ENCODE measurements around the gene AJAP1.

AJAP1 gene

DNA sequence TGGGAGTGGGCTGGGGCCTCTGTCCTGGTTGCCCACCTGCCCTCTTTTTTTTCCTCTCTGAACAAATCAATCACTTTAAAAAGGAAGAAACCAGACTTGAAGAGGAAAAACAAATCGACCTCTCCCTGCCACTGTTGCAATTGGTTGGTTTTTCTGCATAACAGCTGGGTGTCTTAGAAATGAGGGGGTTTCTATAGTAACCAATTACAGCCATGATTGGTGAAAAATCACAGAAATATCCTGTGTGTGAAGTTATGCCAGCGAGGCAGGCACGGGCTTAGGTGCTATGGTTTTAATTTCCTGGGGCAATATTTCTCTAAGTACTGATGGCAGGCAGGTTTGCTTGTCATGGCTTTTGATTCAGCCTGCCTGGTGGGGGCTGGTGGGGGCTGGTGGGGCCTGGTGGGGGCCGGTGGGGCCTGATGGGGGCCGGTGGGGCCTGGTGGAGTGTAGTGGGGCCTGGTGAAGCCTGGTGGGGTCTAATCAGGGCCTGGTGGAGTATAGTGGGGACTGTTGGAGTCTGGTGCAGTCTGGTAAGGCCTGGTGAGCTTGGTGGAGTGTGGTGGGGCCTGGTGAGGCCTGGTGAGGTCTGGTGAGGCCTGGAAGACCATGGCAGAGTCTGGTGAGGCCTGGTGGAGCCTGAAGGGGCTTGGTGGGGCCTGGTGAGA, 54.6 kb downstream of the AJAP1 start:
- DNase-seq = no peak

DNA sequence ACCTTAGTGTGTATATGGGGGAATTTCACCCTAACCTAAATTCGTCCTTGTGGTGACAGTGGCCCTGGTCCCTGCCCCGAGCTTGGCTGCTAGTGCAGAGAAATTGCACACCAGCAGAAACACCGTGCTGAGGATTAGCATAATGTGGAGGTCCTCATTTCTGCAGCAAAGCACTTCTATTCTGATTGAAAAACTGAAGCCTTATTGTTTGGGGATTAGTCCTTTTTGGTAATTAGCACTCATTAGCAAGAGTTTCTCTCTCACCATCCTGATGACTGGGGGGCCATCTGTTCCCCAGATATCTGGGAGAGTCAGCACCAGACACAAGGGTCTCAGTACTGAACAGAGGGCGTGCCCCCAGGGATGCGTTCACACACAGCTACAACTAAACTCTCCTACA, 55.2 kb downstream of the AJAP1 start:
- no peak for DNase-seq

DNA sequence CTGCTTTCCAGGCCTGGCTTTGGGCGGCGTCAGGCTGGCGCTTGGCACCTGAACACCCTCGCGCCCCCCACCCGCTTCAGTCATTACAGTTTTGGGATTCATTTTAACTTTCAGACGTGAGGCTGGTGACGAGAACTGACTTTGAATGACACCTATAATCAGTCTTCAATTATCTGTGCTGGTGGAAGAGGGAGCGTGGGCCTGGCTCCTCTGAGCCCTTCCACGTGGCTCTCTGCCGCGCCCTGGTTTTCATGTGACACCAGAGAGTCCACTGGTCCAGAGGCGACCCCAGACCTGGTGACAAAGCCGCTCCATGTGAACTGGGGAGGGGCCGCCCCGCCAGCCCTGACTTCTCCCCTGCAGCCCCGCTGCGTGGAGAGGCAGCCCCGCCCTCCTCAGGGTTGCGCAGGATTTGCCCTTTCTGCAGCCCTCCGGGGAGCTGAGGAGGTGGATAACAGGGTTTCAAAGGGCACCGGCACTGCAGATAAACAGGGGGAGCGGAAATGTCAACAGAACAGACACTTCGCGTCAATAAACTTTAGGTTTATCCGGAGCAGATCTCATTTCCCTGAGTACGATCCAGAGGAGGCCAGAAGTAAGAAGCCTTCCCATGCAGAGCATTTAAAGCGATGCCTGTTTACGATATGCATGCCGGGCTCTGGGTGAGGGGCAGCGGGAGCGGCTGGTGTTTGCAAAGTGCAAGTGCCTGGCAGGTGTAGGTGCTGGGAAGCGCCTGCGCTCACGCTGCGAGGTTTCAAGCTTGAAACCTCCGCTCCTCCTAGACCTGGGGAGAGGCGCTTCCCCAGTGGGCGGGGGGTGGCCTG, 56.4 kb downstream of the AJAP1 start:
- peak; percentile 5 to 47 for DNase-seq

DNA sequence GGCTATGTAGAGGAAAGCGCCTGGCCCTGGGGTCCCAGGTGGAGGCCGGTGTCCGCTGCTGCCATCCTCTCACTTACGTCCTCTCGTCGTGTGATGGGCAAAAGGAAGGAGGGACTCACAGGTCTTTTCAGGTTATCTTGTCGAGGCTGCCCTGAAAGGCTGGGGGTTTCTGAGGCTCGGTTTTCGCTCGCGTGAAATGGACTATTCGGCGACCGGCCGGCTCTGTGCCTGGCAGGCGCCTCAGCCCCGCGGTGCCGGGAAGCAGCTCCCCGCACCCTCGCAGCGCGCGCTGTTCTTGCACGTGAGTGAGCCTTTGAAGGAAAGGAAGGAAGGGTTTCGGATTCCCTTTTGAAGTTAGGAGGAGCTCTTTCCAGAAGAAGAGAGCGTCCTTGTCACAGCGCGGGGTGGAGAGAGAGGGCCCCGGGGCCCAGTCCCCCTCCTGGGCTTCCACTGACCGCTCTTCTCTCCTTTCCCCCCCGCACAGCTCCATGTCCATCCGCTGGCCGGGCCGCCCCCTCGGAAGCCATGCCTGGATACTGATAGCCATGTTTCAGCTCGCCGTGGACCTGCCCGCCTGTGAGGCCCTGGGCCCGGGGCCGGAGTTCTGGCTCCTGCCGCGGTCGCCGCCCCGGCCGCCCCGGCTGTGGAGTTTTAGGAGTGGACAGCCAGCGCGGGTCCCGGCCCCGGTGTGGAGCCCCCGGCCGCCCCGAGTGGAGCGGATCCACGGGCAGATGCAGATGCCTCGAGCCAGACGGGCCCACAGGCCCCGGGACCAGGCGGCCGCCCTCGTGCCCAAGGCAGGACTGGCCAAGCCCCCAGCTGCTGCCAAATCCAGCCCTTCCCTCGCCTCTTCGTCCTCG, 57.2 kb downstream of the AJAP1 start:
- no peak for DNase-seq

DNA sequence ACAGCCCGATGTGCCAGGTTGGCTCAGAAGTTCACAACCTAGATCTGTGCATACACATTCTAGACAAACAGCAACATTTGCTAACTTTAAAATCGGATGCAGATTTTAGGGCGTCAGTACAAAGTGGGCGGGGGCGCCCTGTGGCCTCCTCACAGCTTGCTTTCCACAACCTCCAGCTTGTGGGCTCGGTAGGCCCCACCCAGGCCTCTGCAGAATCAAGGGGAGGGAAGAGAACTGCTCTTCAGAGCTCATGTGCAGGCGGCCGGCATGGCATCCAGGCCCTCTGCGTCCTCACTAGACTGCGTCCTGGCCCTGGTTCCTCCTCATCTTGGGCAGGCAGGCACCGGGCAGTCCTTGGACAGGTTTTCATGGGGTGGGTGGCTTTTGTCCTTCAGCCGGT, 59.3 kb downstream of the AJAP1 start:
- DNase-seq = no peak

DNA sequence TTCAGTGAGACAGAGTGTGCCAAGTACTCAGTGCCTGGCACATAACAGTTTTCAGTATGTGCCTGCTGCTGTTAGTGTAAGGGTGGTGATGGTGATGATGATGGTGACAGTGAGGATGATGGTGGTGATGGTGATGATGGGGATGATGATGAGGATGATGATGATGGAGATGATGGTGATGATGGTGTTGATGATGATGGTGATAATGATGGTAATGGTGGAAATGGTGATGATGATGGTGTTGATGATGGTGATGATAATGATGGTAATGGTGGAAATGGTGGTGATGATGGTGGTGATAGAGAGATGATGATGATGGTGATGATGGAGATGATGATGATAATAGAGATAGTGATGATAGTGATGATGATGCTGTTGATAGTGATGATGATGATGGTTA, 62.0 kb downstream of the AJAP1 start:
- DNase-seq = no peak

DNA sequence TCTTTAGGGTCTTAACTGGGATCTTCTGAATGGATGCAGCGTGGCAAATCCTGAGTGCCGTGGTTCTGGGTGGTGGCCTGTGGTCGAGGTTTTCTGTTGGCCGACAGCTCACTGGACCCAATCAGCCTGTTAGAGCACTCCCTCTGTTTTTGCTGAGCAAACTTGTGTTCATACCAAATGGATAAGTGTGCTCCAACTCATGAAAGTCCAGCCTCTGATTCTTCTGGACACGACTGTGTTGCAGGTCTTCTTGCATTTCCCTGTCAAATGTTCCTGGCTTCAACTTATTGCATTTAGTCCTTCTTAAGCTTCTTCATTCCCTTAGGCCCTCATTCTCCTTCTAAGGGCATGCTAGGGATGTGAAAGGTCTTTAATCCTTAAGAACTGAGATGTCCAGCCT, 63.7 kb downstream of the AJAP1 start:
- no peak for DNase-seq

DNA sequence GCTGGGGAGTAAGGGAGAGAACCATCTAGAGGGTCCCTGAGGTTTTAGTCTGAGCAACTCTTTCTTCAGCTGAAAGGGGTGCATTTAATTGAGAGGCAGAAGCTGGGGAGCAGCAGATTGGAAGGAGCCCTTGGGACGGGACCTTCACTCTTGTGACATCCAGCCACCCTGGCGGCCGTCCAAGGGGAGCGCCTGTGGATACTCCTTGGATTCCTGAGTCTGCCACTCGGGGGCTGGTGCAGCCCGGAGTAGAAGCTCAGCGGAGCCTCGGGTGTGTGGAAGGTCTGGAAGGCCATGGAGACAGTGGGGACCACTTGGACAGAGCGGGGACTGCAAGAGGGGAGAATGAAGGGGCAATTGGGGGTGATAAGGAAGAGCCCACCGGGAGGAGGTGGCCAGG, 68.7 kb downstream of the AJAP1 start:
- no peak for DNase-seq

DNA sequence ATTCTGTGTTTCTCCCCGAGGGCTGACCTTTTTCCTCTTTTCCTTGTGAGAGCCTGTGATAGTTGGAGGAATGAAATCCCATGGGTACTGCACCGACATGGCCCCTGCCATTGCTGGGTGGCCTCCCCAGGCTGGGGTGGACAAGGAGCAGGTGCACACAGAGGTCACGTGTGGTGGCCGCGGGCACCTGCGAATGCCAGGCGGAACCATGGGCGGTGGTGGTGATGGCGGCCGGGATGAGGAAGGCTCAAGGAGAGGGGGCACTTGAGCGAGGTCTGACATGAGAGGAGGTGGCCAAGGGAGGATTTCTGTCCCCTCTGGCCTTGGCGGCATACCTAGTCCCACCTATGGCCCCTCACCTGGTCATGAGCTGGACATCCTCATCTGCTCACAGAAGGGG, 69.6 kb downstream of the AJAP1 start:
- no peak for DNase-seq

DNA sequence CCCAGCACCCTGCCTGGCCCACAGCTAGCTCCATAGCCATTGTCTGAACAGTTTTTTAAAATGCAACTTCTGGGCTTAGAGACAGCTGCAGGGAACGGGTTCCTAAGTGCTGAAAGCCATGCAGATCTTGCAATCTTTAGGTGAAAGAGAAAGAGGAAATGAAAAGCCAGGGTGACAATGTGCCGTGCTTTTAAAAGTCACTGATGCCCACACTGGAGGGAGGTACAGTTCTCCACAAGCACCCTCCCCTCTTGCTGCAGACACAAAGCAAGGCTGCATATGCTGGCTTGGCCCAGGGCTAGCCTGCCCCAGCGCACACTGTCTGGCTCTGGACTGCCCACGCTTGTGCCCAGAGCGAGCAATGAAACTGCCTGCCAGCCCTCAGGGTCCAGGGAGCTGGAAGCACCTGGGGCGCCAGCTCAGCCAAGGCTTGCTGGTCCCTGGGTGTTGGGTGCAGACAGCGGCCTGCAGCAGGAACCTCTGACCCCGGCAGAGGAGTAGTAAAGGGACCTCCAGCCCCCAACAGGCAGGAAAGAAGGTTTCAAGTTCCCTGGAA, 70.4 kb downstream of the AJAP1 start:
- no peak for DNase-seq

DNA sequence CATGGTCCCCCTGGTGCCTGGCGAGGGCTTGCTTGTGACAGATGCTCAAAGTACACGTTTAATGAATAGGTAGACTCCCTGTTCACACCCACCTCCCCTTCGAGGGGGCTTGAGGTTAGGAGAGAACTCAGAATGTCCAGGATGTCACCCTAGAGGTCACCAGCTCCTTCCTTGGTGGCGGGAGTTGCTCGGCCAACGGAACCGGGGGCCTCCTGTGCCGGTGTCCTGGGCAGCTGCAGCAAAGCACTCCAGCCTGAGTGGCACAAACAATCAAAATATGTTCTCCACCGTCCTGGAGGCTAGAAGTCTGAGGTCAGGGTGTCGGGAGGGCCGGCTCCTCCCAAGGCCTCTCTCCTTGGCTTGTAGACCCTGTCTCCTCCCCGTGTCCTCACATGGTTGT, 71.0 kb downstream of the AJAP1 start:
- no peak for DNase-seq

DNA sequence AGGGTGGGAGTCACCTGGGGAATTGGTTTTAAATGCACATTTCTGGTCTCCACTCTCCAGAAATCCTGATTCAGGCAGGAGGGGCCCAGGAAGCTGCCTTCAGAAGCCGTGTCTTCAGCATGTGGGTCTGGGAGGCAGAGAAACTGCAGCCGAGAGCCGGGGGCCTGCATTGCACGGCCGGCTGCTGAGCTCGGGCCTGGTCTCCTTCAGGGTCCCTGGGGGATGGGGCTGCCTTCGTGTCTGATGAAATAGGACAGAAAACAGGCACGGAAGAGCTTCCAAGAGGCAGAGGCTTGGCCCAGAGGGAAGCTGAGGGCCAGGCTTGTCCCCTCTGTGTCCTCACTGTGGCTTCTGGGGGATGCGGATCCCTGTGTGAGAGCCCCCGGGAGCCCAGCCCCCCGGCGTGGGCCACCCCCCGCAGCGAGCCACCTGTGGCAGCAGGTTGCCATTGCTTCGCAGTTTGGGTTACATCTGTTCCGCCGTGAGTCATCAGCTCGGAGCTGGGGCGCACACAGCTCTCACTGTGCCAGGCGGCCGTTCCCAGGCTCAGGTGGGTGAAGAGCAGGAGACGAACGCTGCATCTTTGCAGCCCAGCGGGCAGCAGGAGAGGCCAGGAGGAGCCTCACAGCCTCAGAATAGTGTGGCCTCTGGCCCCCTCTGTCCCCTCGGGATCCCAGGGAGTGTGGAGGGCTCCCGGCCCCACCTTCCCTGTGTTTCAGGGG, 72.4 kb downstream of the AJAP1 start:
- no peak for DNase-seq

DNA sequence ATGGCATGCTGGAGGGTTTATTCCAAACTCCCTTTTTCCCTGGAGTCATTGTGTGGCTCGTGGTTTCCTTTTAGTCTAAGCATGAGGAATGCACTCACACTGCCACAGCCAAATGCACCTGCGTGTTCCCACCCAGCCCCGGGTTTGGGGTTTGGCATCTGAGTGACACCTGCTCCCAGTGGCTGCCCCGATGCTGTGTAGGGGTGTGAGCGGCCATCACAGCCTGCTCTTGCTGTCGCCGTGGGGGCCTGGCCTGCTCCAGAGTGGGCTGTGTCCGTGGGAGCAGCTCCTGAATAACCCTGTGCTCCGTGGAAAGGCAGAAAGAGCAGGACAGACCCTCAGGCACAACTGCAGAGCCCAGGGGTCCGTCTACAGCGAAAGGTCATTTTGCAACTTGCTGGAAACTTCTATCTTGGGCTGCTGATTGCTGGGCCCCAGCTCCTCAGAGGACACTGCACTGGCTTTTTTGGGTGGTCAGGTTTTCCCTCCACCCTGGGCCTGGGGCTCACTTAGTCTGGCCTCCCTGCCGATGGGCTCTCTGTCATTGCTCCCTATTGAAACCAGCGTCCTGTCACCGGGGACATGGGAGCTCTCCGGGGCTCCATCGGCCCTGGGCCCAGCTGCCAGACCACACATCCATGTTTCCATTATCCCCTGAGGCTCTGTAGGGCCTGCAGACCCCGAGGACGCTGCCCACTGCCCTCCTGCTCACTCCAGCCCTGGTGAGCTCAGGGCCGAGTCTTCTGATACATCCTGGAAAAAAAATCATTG, 74.1 kb downstream of the AJAP1 start:
- no peak for DNase-seq

DNA sequence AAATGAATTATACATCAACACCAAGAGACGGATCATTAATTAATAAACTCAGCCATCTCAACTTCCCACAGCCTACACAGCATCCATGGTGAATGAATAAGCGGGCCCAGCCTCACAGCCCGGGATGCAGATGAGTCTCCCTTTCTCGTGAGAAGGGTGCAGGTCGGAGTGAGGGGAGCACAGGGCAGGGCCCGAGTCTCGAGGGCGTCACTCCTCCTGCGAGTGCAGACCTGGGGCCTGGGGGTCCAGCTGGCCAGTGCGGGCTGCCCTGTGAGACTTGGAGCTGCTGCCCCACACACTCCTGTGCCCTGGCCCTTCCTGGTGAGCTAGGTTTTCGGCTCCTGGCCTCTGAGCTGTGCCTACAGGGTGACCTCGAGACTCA, 74.7 kb downstream of the AJAP1 start:
- no peak for DNase-seq

DNA sequence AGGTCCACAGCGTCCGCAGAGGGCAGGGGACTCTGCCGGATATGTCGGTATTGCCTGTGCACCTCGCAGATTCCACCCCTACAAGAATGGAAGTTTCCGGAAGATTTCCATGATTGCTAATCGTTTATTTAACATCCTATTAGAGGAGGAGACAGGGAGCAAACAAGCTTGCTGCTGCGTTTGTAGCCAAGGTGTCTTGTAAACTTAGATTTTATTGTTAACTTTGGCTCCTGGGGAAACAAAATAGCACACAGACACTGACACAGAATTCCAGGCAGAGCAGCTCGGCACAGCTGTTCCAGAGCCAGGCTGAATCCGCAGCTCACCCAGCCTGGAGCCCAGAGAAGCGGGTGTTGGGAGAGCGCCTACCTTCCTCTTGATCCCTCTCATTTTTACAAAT, 75.7 kb downstream of the AJAP1 start:
- DNase-seq = no peak

DNA sequence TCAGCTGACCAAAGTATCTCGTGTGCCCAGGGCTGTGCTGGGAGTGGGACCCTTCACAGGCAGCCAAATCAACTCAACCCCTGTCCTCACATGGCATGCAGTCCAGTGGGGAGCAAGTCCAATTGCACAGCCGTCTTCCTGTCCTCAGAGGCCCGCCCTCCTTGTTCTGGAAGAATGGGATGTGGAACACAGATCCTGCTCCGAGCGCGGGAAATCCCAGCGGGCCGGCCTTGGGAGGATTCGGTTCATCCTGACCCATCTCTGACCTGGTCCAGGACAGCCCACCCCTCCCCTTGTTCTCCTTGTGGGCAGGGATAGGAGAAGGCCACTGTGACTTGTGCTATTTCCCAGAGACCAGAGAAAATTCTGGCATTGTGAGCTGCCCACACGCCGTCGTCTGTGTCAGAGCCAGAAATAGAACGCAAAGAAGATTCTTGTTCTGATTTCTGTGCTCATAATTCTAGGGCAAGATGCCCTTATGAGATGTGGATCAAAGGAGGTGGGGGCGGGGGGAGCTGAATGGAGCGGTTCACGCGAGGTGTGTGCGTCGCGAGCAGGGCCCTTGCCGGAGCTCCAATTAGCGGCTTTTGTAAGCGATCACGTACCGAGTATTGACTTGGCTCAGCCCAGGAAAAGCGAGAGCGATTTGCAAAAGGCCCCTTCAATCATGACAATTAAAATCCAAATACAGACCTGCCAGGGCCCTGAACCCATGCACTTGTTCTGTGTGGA, 79.2 kb downstream of the AJAP1 start:
- DNase-seq = no peak

DNA sequence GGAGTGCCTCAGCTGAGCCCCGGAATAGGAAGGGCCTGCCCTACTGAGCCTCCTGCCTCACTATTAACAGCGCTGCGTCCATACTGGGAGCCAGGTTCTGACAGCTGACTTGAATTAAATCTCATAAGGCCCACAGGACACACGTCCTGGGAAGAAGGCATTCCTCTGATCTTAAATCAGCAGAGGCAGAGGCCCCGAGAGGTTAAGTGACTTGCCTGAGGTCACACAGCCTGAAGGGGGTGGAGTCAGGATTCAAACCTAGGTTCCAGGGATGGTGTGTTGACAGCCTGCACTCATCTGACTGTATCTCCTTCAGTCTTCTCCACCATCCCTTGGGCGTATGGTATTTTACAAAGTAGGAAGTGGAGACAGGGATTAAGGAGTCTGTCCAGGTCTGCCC, 79.8 kb downstream of the AJAP1 start:
- DNase-seq = no peak

DNA sequence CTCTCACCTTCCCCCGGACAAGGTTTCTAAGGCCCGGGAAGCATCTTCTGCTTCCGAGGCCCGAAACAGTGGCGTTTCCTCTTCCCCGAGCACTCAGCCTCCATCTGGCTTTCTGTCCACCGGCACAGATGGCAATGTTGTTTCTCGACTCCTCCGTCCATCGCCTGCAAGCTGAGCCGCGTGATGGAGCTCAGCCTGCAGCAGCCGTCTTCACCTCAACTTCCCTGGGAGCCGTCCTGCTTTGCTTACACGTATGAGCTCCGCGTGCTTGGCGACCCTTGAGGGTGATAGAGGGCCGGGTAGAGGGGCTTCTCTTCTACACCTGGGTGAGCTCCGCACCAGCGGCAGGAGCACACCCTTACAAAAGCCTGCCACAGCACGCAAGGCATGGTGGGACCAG, 80.4 kb downstream of the AJAP1 start:
- no peak for DNase-seq

DNA sequence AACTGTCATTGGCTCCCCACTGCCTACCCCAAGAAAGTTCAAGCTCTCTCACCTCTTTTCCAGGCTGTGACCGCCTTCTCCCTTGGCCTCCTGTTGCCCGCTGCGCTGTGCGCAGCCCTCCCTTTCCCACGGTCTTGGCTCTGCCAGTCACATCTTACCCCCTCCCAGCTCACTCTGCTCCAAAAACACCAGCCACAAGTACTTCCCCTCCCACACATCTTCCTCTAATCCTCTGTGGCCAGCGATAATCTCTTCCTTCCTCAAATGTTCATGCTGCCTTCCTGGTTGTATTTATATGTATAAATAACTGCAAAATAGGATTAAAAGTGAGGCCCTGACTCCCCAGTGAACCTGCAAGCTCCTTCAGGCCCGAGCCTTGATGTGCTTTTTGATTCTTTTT, 81.8 kb downstream of the AJAP1 start:
- no peak for DNase-seq

DNA sequence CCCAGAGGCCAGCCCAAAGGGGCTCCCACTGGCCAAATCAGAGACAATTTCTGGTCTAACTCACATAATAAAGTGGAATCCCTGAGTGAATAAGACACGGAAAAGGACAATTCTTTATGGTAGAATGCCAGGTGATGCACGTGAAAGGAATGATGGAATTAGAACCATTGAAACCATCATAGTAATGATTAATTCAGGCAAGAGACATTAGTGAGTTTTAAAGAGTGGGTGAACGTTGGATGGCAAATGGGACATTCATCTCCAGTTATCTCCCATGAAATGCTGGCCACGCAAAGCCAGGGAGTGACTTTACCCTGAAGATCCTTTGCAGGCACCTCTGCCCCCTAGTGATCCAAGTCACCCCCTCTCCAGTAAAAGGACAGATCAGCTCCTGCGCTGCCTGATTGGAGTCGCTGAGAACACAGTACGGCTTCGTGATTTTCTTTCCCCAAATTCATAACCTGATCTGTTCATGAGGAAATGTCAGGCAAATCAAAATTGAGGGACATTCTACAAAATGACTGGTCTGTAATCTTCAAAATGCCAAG, 87.5 kb downstream of the AJAP1 start:
- no peak for DNase-seq
